Mononuclear cell (primary cell): Measurements from ENCODE around the gene VPS16. TPM values are rescaled to one million over a fixed set of nuclear protein-coding genes. Genes with fewer than 3 reads are reported as not detected.
"Not testable (repeated sequence)": the region's sequence is repeated elsewhere in the genome, so short reads cannot be mapped to it uniquely, and the experiment has no call there.

Experiments used
- H3K27me3 ChIP-seq: 2 replicates; pipeline ENCODE4 v1.6.0; 2011; ENCODE audit warnings: low read length, control low read depth; ENCODE audit not compliant: insufficient read depth
- H3K4me1 ChIP-seq: 2 replicates; pipeline ENCODE4 v1.5.1; 2011; ENCODE audit warnings: mild to moderate bottlenecking, low read length, control low read depth; ENCODE audit not compliant: insufficient read depth
- H3K4me3 ChIP-seq: 2 replicates; pipeline ENCODE4 v1.5.1; 2011; ENCODE audit warnings: mild to moderate bottlenecking, low read length, moderate library complexity
- H3K9me3 ChIP-seq: 2 replicates; pipeline ENCODE4 v1.5.1; 2011; ENCODE audit warnings: low read depth, mild to moderate bottlenecking, control low read depth, low read length
- total RNA-seq: library from RNA; depleted of rRNA; stranded (reverse); fragments of >200 nt; gene quantifications from one replicate; pipeline ENCODE4 v1.2.3, GENCODE V29; 2012

Gene VPS16
- total RNA-seq, 1 donor: 16.6 TPM

DNA sequence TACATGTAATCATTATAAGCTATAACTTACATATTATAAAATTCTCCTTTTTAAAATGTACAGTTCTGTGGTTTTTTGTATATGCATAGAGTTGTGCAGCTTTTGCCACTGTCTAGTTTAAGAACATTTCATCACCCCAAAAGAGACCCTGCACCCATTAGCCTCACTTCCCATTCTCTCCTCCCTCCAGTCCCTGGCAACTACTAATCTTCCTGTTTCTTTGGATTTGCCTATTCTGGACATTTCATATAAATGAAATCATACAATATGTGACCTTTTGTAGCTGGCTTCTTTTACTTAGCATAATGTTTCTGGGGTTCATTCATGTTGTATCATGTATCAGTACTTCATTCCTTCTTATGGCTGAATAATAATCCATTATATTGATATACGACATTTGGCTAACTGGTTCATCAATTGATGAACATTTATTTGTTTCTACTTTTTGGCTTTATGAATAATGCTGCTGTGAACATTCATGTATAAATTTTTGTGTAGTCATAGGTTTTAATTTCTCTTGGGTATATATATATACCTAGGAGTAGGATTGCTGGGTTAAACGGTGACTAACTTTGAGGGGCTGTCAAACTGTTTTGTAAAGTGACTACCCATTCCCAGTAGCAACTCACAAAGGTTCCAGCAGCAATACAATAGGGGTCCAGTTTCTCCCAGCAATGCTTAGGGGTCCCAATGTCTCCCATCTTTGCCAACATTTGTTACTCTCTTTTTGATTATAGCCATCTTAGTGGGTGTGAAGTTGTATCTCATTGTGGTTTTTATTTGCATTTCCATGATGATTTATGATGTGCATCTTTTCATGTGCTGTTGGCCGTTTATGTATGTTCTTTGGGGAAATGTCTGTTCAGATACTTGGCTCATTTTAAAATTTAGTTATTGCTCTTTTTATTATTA is 43.4 kb downstream of the VPS16 start:
- no peaks in the 10 kb centered on the region for H3K27me3 ChIP-seq
- peaks cover 9% of the 10 kb centered on the region for H3K4me1 ChIP-seq
- no peak overlapping the region for H3K4me3 ChIP-seq
- H3K9me3 ChIP-seq: no peaks in the 10 kb centered on the region

DNA sequence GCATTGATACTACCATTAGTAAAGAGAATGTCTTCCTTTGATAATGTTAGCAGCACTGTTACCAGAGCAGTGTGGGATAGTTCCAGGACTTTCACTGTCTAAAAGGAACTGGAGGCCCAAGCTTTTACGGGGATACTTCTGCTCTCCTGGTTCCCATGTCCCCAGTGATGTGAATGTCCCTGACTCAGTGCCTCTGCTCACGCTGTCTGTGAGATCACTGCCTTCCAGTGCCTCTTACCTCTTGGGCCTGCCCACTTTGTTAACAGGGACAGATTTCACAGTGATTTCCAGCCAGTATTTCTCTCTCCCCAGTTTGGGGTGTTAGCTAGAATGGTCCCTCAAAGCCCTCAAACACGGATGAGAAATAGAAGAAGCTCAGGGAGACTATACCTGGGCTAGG is 47.2 kb downstream of the VPS16 start:
- no peaks in the 10 kb centered on the region for H3K27me3 ChIP-seq
- peaks cover 6% of the 10 kb centered on the region for H3K4me1 ChIP-seq
- H3K9me3 ChIP-seq: no peaks in the 10 kb centered on the region
- no peak overlapping the region for H3K4me3 ChIP-seq

- Histone ChIP-seq H3K4me3 (no peak overlapping the region), H3K9me3 (no peaks in the 10 kb centered on the region), H3K27me3 (no peaks in the 10 kb centered on the region), H3K4me1 (peaks cover 6% of the 10 kb centered on the region)
Measured at GRCh38 chr20:2888224-2888955, 47.8 kb downstream of the VPS16 start.

- Histone ChIP-seq H3K9me3 (no peaks in the 10 kb centered on the region), H3K4me3 (no peak overlapping the region), H3K27me3 (no peaks in the 10 kb centered on the region), H3K4me1 (peaks cover 6% of the 10 kb centered on the region)
Measured at GRCh38 chr20:2889209-2889608, 48.7 kb downstream of the VPS16 start.

GRCh38 chr20:2889797-2890196 is 49.3 kb downstream of the VPS16 start:
- Histone ChIP-seq H3K4me1 (peaks cover 6% of the 10 kb centered on the region), H3K27me3 (no peaks in the 10 kb centered on the region), H3K9me3 (no peaks in the 10 kb centered on the region), H3K4me3 (no peak overlapping the region)

GRCh38 chr20:2890742-2891141 is 50.2 kb downstream of the VPS16 start:
- Histone ChIP-seq H3K4me3 (no peak overlapping the region), H3K27me3 (no peaks in the 10 kb centered on the region), H3K9me3 (no peaks in the 10 kb centered on the region), H3K4me1 (peaks cover 6% of the 10 kb centered on the region)

- Histone ChIP-seq H3K4me1 (peaks cover 6% of the 10 kb centered on the region), H3K9me3 (no peaks in the 10 kb centered on the region), H3K27me3 (no peaks in the 10 kb centered on the region), H3K4me3 (no peak overlapping the region)
Measured at GRCh38 chr20:2891343-2891742, 50.8 kb downstream of the VPS16 start.

GRCh38 chr20:2892376-2892775 is 51.8 kb downstream of the VPS16 start:
- Histone ChIP-seq H3K27me3 (no peaks in the 10 kb centered on the region), H3K9me3 (no peaks in the 10 kb centered on the region), H3K4me3 (no peak overlapping the region), H3K4me1 (peaks cover 6% of the 10 kb centered on the region)

DNA sequence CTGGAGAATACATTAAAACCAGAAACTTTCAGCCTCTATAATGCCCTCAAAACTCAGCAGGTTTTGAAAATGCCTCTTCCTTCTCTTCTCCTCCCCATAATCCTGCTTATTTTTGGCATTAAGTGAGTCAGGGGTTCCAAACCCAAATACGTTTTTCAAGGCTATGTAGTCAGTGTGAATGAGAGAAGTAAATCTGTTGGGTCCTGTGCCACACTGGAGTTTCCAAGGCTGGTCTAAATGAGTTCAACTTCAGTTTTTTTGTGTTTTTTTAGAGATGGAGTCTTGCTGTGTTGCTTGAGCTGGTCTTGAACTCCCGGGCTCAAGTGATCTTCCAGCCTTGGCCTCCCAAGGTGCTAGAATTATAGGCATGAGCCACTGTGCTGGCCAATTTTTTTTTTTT is 53.7 kb downstream of the VPS16 start:
- Histone ChIP-seq H3K4me1 (peaks cover 4% of the 10 kb centered on the region), H3K9me3 (no peaks in the 10 kb centered on the region), H3K27me3 (no peaks in the 10 kb centered on the region), H3K4me3 (no peak overlapping the region)

DNA sequence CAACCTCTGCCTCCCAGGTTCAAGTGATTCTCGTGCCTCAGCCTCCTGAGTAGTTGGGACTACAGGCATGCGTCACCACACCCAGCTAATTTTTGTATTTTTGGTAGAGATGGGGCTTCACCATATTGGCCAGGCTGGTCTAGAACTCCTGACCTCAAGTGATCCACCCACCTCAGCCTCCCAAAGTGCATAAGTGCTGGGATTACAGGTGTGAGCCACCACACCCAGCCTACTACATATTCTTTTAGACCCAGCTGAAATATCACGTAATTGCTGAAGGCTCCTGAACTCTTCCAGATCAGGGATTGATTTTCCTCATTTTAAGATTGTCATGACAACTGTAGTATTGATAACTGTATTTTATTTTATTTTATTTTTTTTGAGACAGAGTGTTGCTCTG is 54.6 kb downstream of the VPS16 start:
- H3K27me3 ChIP-seq, H3K9me3 ChIP-seq, H3K4me3 ChIP-seq: not testable (repeated sequence)
- H3K4me1 ChIP-seq: peaks cover 13% of the 10 kb centered on the region

DNA sequence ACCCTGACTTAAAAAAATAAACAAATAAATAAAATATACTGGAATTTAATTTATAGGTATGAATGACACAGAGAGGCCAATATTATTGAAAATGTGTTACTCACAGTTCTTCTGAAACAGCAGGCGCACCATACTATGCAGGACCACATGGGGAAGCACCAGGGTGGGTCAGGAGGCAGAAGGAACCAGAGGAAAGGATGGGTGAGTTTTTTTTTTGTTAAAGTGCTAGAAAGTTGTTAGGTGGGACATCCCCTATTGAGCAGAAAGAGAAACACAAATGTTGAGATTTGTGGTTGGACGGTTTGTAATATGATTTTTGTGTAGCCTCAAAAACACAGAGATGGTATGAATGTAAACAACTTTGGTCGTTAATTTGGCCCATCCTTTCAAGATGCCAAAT is 58.7 kb downstream of the VPS16 start:
- no peak overlapping the region for H3K4me3 ChIP-seq
- peaks cover 32% of the 10 kb centered on the region for H3K4me1 ChIP-seq
- no peaks in the 10 kb centered on the region for H3K9me3 ChIP-seq
- H3K27me3 ChIP-seq: no peaks in the 10 kb centered on the region

- peaks cover 32% of the 10 kb centered on the region for H3K4me1 ChIP-seq
- H3K9me3 ChIP-seq: no peaks in the 10 kb centered on the region
- no peak overlapping the region for H3K4me3 ChIP-seq
- no peaks in the 10 kb centered on the region for H3K27me3 ChIP-seq
Measured at GRCh38 chr20:2900845-2901592, 60.5 kb downstream of the VPS16 start.

GRCh38 chr20:2902291-2902690 is 61.7 kb downstream of the VPS16 start:
- Histone ChIP-seq H3K4me3 (no peak overlapping the region), H3K9me3 (no peaks in the 10 kb centered on the region), H3K27me3 (no peaks in the 10 kb centered on the region), H3K4me1 (peaks cover 32% of the 10 kb centered on the region)

DNA sequence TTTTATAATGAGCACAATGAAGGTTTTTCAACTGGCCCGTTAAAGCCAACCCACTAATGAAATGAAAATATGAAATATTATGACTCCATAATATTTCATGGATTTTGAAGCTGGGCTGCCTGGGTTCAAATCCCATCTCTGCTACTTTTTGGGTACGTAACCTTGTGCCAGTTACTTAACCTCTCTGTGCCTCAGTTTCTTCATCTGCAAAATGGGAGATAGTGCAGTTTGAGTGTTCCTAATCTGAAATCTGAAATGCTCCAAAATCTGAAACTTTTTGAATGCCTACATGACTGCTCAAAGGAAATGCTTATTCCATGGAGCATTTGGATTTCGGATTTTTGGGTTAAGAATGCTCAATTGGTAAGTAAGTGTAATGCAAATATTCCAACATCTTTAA is 62.3 kb downstream of the VPS16 start:
- H3K9me3 ChIP-seq: no peaks in the 10 kb centered on the region
- H3K27me3 ChIP-seq: no peaks in the 10 kb centered on the region
- peaks cover 32% of the 10 kb centered on the region for H3K4me1 ChIP-seq
- no peak overlapping the region for H3K4me3 ChIP-seq

- peaks cover 32% of the 10 kb centered on the region for H3K4me1 ChIP-seq
Measured at GRCh38 chr20:2903686-2904085, 63.1 kb downstream of the VPS16 start.

More at GRCh38 chr20:2903686-2904085, 63.1 kb downstream of the VPS16 start:
- Histone ChIP-seq H3K27me3 (no peaks in the 10 kb centered on the region), H3K9me3 (no peaks in the 10 kb centered on the region), H3K4me3 (no peak overlapping the region)
